ENCODE measurements around the gene SNRPD1. TPM values are rescaled to one million over a fixed set of nuclear protein-coding genes. Genes with fewer than 3 reads are reported as not detected.

SNRPD1 gene
- total and polyA plus RNA-seq, 9 of the 15 experiments (the other 6 are each of a cell fraction or from before 2014, with no cell fraction given): 186 to 1,063 (median 313) TPM

DNA sequence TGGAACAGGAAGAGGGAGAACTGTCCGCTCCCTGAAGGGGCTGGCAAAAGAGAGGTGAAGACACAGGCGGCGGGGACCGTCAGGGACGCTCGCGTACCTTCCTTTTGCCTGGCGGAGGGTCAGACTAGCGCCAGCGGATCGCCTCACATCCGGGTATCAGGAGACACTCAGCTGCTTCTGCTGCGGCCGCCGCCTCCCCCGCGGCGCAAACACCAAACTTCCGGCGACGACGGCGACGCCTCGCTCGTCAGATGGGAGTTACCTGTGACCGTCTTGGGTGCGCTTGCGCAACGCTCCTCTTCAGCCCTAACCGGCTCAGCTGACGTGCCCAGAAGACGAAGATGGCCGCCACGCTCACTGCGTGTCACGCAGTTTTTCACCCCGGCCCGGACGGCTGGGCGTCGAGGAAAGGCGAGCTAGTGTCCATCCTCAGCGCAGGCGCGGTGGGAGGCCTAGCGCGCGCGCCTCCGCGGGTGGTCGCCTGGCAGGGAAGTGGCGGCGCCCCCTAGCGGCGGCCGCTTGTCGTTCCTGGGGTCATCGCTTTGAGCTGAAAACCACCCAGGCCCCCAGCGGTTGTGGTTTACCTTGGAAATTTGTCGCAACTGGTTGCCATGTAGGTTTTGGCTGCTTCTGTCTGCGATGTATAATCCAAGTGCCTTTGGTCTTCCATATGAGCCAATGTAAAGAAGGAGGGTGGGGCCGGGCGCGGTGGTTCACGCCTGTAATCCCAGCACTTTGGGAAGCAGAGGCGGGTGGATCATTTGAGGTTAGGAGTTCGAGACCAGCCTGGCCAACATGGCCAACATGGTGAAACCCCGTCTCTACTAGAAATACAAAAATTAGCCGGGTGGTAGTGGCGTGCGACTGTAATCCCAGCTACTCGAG is 11.3 kb upstream of the SNRPD1 start, which contains the start of gene ESCO1 (continued):
- TF ChIP-seq ZNF696 (CRISPR knock-in tag; conservative IDR thresholded peaks at IDR 0.05) (no peak), ZNF24 (IDR thresholded peaks at IDR 0.05) (0 out of 2 replicates have a peak, but pooled peaks have one; percentile 13), SP2 (IDR thresholded peaks at IDR 0.05; ENCODE audit: extremely low read depth, low read depth, low read length, poor library complexity, severe bottlenecking) (no peak), CEBPG (CRISPR knock-in tag; IDR thresholded peaks at IDR 0.05) (peak; percentile 99), CEBPG (tag; conservative IDR thresholded peaks at IDR 0.05 in 1 of 2, IDR thresholded peaks at IDR 0.05 in 1 of 2) (peak; percentile 97 to 99), TBL1XR1 (IDR thresholded peaks at IDR 0.05; ENCODE audit: low read length in 2 of 2) (peak in 1 of 2 experiments; percentile 35; a peak in 1 of 4 replicates), NEUROD1 (IDR thresholded peaks at IDR 0.05; ENCODE audit: borderline replicate concordance, low read depth, low read length, partially characterized antibody) (peak; percentile 70), ZFP36 (IDR thresholded peaks at IDR 0.05; ENCODE audit: low read depth, low read length, partially characterized antibody) (peak; percentile 16), ZNF766 (CRISPR knock-in tag; conservative IDR thresholded peaks at IDR 0.05) (peak; percentile 25; the same call in 1 of the 2 replicates), RUNX1 (IDR thresholded peaks at IDR 0.05; ENCODE audit: low read depth) (no peak), CSDE1 (IDR thresholded peaks at IDR 0.05) (no peak), BMI1 (IDR thresholded peaks at IDR 0.05; ENCODE audit: low read length) (no peak), SAFB (IDR thresholded peaks at IDR 0.05; ENCODE audit: borderline replicate concordance, low read depth, low read length) (0 out of 2 replicates have a peak, but pooled peaks have one; percentile 16)
- TF ChIP-seq, protein P1, sequence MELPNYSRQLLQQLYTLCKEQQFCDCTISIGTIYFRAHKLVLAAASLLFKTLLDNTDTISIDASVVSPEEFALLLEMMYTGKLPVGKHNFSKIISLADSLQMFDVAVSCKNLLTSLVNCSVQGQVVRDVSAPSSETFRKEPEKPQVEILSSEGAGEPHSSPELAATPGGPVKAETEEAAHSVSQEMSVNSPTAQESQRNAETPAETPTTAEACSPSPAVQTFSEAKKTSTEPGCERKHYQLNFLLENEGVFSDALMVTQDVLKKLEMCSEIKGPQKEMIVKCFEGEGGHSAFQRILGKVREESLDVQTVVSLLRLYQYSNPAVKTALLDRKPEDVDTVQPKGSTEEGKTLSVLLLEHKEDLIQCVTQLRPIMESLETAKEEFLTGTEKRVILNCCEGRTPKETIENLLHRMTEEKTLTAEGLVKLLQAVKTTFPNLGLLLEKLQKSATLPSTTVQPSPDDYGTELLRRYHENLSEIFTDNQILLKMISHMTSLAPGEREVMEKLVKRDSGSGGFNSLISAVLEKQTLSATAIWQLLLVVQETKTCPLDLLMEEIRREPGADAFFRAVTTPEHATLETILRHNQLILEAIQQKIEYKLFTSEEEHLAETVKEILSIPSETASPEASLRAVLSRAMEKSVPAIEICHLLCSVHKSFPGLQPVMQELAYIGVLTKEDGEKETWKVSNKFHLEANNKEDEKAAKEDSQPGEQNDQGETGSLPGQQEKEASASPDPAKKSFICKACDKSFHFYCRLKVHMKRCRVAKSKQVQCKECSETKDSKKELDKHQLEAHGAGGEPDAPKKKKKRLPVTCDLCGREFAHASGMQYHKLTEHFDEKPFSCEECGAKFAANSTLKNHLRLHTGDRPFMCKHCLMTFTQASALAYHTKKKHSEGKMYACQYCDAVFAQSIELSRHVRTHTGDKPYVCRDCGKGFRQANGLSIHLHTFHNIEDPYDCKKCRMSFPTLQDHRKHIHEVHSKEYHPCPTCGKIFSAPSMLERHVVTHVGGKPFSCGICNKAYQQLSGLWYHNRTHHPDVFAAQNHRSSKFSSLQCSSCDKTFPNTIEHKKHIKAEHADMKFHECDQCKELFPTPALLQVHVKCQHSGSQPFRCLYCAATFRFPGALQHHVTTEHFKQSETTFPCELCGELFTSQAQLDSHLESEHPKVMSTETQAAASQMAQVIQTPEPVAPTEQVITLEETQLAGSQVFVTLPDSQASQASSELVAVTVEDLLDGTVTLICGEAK (IDR thresholded peaks at IDR 0.05): peak; percentile 81
- TF ChIP-seq, protein P1 (CRISPR knock-in tag; IDR thresholded peaks at IDR 0.05): no peak
- TF ChIP-seq, protein P2, sequence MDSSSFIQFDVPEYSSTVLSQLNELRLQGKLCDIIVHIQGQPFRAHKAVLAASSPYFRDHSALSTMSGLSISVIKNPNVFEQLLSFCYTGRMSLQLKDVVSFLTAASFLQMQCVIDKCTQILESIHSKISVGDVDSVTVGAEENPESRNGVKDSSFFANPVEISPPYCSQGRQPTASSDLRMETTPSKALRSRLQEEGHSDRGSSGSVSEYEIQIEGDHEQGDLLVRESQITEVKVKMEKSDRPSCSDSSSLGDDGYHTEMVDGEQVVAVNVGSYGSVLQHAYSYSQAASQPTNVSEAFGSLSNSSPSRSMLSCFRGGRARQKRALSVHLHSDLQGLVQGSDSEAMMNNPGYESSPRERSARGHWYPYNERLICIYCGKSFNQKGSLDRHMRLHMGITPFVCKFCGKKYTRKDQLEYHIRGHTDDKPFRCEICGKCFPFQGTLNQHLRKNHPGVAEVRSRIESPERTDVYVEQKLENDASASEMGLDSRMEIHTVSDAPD (CRISPR knock-in tag; IDR thresholded peaks at IDR 0.05): no peak

Data from K562 (cell line).